Glutamatergic neuron (in vitro differentiated cells): ENCODE measurements around the gene YJU2. TPM values are rescaled to one million over a fixed set of nuclear protein-coding genes. Genes with fewer than 3 reads are reported as not detected.

Experiments
- DNase-seq: peaks from one replicate; pipeline ENCODE4 v3.0.0; 2022
- H3K27ac Mint-ChIP-seq: one replicate; pipeline ENCODE4 v1.8.0; 2020; ENCODE audit warnings: mild to moderate bottlenecking, mixed read lengths, inconsistent platforms; ENCODE audit not compliant: unreplicated experiment
- H3K27me3 Mint-ChIP-seq: one replicate; pipeline ENCODE4 v1.8.0; 2020; ENCODE audit warnings: mild to moderate bottlenecking, moderate library complexity, mixed read lengths, inconsistent platforms; ENCODE audit not compliant: unreplicated experiment
- H3K36me3 Mint-ChIP-seq: one replicate; pipeline ENCODE4 v1.8.0; 2020; ENCODE audit warnings: mild to moderate bottlenecking, mixed read lengths, inconsistent platforms; ENCODE audit not compliant: unreplicated experiment
- H3K4me1 Mint-ChIP-seq: one replicate; pipeline ENCODE4 v1.8.0; 2020; ENCODE audit warnings: mild to moderate bottlenecking, low read depth, mixed read lengths, inconsistent platforms; ENCODE audit not compliant: unreplicated experiment
- H3K4me3 Mint-ChIP-seq: one replicate; pipeline ENCODE4 v1.8.0; 2020; ENCODE audit warnings: mild to moderate bottlenecking, mixed read lengths, inconsistent platforms; ENCODE audit not compliant: unreplicated experiment
- H3K9me3 Mint-ChIP-seq: one replicate; pipeline ENCODE4 v1.8.0; 2020; ENCODE audit warnings: mild to moderate bottlenecking, moderate library complexity, mixed read lengths, inconsistent platforms; ENCODE audit not compliant: unreplicated experiment
- total RNA-seq: library from RNA; stranded (reverse); fragmentation: NEBNext Ultra II Directional; extraction: Animal tissue kit (Norgen Biotek cat#: 25700); gene quantifications from one replicate; pipeline ENCODE4 v1.2.1, GENCODE V29; 2021; ENCODE audit not compliant: unreplicated experiment
- TF ChIP-seq, protein P1 (sequence below): fragments of 200-600 bp; sonication (generic); IDR thresholded peaks from one replicate; pipeline ENCODE4 v1.5.0; 2021; ENCODE audit not compliant: partially characterized antibody, unreplicated experiment

The YJU2 gene
- total RNA-seq, 1 donor from 2014 or later: 18.7 TPM

- Mint-ChIP-seq H3K27me3 (peaks cover 12% of the 10 kb centered on the region), H3K9me3 (peaks cover 8% of the 10 kb centered on the region), H3K27ac (peak overlapping the region; percentile 43), H3K36me3 (no peaks in the 10 kb centered on the region), H3K4me3 (peak overlapping the region; percentile 65), H3K4me1 (peaks cover 7% of the 10 kb centered on the region)
- TF ChIP-seq, protein P1, sequence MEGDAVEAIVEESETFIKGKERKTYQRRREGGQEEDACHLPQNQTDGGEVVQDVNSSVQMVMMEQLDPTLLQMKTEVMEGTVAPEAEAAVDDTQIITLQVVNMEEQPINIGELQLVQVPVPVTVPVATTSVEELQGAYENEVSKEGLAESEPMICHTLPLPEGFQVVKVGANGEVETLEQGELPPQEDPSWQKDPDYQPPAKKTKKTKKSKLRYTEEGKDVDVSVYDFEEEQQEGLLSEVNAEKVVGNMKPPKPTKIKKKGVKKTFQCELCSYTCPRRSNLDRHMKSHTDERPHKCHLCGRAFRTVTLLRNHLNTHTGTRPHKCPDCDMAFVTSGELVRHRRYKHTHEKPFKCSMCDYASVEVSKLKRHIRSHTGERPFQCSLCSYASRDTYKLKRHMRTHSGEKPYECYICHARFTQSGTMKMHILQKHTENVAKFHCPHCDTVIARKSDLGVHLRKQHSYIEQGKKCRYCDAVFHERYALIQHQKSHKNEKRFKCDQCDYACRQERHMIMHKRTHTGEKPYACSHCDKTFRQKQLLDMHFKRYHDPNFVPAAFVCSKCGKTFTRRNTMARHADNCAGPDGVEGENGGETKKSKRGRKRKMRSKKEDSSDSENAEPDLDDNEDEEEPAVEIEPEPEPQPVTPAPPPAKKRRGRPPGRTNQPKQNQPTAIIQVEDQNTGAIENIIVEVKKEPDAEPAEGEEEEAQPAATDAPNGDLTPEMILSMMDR: no peak
- DNase-seq: no peak
Measured at GRCh38 chr19:4305257-4305612, 58.4 kb downstream of the YJU2 start.

DNA sequence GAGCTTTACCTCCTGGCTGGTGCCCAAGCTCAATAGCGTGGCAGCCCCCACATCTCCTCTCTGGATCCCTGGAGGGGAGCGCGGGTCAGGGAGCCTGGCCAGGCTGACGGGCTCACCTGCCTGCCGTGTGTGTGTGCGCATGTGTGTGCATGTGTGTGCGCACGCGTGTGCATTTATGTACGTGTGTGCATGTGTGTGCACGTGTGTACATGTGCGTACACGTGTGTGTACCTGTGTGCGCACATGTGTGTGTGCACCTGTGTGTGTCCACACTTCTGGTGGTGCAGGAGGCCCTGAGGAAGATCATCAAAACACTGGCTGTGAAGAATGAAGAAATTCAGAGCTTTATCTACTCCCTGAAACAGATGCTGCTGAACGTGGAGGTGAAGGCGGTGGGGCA, 58.8 kb downstream of the YJU2 start:
- Mint-ChIP-seq H3K9me3 (peaks cover 7% of the 10 kb centered on the region), H3K27me3 (peaks cover 12% of the 10 kb centered on the region), H3K4me1 (peaks cover 7% of the 10 kb centered on the region), H3K4me3 (peak overlapping the region; percentile 65), H3K36me3 (no peaks in the 10 kb centered on the region), H3K27ac (peak overlapping the region; percentile 43)
- DNase-seq: no peak
- TF ChIP-seq, protein P1: no peak

DNA sequence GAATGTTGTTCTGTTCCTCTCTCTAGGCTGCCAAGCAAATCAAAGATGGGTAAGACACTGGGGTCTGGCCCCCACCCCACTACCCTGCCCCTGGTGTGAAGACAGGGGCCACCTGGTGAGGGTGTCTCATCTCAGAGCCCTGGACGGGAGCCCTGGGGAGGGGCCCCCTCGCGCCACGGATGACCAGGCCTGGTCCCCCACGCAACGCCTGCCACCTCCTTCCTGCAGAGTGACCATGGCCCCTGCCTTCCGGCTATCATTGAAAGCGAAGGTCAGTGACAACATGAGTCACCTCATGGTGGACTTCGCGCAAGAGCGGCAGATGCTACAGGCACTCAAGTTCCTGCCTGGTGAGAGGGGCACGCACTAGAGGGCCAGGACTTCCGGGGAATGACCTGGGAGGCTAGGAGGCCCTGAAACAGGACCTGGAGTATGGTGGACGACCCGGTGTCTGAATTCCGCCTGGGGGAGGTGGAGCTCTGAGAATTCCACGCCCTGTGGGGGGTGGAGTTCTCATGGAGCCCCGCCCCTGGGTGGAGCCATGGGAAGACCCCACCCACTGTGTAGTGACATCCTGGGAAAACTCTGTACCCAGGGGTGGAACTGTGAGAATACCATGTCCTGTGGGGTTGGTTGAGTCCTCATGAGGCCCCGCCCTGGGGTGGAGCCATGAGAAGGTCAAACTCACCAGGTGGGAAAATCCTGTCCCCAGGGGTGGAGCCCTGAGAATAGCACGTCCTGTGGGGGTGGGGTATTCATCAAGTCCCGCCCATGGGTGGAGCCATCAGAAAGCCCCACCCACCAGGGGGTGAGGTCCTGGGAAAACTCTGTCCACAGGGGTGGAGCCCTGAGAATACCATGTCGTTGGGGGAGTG, 63.6 kb downstream of the YJU2 start:
- Mint-ChIP-seq H3K9me3 (peaks cover 1% of the 10 kb centered on the region), H3K36me3 (no peaks in the 10 kb centered on the region), H3K4me3 (no peak overlapping the region), H3K27me3 (peaks cover 7% of the 10 kb centered on the region), H3K4me1 (peaks cover 2% of the 10 kb centered on the region), H3K27ac (no peak overlapping the region)
- DNase-seq: no peak
- TF ChIP-seq, protein P1: no peak

DNA sequence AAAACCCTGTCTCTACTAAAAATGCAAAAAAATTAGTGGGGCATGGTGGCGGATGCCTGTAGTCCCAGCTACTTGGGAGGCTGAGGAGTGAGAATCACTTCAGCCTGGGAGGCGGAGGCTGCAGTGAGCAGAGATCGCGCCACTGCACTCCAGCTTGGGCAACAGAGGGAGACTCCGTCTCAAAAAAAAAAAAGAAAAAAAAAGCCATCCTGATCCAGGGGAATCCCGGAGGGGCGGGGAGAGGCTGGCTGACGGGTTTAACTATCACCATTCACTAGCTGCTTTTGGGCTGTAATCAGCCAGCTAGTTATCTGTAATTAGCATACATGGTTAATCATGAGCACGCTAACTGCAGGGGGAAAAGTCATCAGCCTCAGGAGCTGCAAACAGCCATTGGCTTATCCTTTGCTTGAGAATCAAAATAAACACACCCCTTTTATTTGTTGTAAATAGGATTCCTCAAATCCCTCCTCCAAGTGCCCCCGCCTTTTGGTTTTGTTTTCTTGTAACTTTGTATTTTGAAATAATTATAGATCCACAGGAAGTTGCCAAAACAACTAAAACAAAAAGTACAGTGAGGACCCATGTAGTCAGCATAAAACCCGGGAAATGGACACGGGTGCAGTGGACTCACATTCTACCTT, 67.1 kb downstream of the YJU2 start:
- no peak overlapping the region for H3K27ac Mint-ChIP-seq
- DNase-seq: no peak
- H3K27me3 Mint-ChIP-seq: peaks cover 2% of the 10 kb centered on the region
- no peaks in the 10 kb centered on the region for H3K4me1 Mint-ChIP-seq
- H3K4me3 Mint-ChIP-seq: no peak overlapping the region
- H3K9me3 Mint-ChIP-seq: peaks cover 3% of the 10 kb centered on the region
- H3K36me3 Mint-ChIP-seq: peaks cover 12% of the 10 kb centered on the region
- TF ChIP-seq, protein P1: no peak

- Mint-ChIP-seq H3K36me3 (peaks cover 27% of the 10 kb centered on the region), H3K4me3 (no peak overlapping the region), H3K9me3 (peaks cover 14% of the 10 kb centered on the region), H3K4me1 (no peaks in the 10 kb centered on the region), H3K27ac (no peak overlapping the region), H3K27me3 (peaks cover 4% of the 10 kb centered on the region)
- no peak for DNase-seq
- TF ChIP-seq, protein P1: no peak
Measured at GRCh38 chr19:4316956-4317355, 70.1 kb downstream of the YJU2 start.
